ENCODE results near the gene SETD1A. TPM values are rescaled to one million over a fixed set of nuclear protein-coding genes. Genes with fewer than 3 reads are reported as not detected.
A peak's percentile ranks its signal among the peaks of the same experiment; 100 is the strongest.

The SETD1A gene
- total RNA-seq, 1 donor from 2014 or later, result 3.2 TPM

DNA sequence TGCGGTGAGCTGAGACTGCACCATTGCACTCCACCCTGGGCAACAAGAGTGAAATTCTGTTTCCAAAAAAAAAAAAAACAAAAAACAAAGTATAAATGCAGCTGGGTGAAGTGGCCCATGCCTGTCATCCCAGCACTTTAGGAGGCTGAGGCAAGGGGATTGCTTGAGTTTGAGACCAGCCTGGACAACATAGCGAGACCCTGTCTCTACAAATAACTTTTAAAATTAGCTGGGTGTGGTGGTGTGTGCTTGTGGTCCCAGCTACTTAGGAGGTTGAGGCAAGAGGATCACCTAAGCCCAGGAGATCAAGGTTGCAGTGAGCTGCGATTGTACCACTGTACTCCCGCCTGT, 65.7 kb downstream of the SETD1A start:
- Histone ChIP-seq H2AFZ (replicated peaks) (no peak overlapping the region), H3K27ac (no peak overlapping the region), H3K4me2 (no peak overlapping the region), H3K9me3 (ENCODE audit: low read depth) (no peaks in the 10 kb centered on the region), H3K36me3 (no peaks in the 10 kb centered on the region), H3K9ac (no peak overlapping the region), H3K4me3 (no peak overlapping the region), H3F3A (ENCODE audit: low read depth) (no peaks in the 10 kb centered on the region), H3K27me3 (no peaks in the 10 kb centered on the region), H3K79me2 (ENCODE audit: low read depth) (no peaks in the 10 kb centered on the region), H3K4me1 (no peaks in the 10 kb centered on the region), H4K20me1 (ENCODE audit: low read depth) (no peaks in the 10 kb centered on the region)
- Mint-ChIP-seq H3K4me3 (no peak overlapping the region), H3K9me3 (peaks cover 2% of the 10 kb centered on the region), H3K27ac (no peak overlapping the region), H3K27me3 (ENCODE audit: insufficient read depth, low read depth) (peaks cover 5% of the 10 kb centered on the region), H3K36me3 (no peaks in the 10 kb centered on the region), H3K4me1 (no peaks in the 10 kb centered on the region)
- no peak for TF ChIP-seq EZH2phosphoT487 (IDR thresholded peaks at IDR 0.05)
- no peak for DNase-seq (ENCODE audit: low spot score)

DNA sequence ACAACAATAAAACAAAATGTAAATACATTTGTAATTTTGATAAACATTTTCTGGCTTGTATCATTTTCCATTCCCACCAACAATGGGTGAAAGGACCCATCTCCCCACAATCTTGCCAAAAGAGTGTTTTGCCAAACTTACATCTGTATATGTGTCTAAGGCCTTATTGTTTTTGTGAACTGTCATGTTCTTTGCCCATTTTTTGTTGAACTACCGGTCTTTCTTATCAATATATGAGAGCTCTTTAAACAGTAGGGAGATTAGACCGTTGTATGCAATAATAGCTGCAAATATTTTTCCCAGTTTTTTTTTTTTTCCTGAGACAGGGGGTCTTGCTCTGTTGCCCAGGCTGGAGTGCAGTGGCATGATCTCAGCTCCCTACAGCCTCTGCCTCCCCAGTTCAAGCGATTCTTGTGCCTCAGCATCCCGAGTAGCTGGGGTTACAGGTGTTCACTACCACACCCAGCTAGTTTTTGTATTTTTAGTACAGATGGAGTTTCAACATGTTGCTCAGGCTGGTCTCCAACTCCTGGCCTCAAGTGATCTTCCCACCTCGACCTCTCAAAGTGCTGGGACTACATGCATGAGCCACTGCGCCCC, 66.2 kb downstream of the SETD1A start:
- no peak for DNase-seq (ENCODE audit: low spot score)
- no peaks in the 10 kb centered on the region for H3K36me3 ChIP-seq
- no peaks in the 10 kb centered on the region for H3K79me2 ChIP-seq (ENCODE audit: low read depth)
- no peaks in the 10 kb centered on the region for H3K27me3 ChIP-seq
- TF ChIP-seq EZH2phosphoT487 (IDR thresholded peaks at IDR 0.05) (no peak), EZH2 (IDR thresholded peaks at IDR 0.05) (no peak), CTCF (IDR thresholded peaks at IDR 0.05) (no peak)
- H4K20me1 ChIP-seq (ENCODE audit: low read depth), result no peaks in the 10 kb centered on the region
- H3K4me1 ChIP-seq, result no peaks in the 10 kb centered on the region
- H3K9me3 Mint-ChIP-seq, result peaks cover 2% of the 10 kb centered on the region
- H3K27ac ChIP-seq, result no peak overlapping the region
- no peaks in the 10 kb centered on the region for H3K9me3 ChIP-seq (ENCODE audit: low read depth)
- H3K27ac Mint-ChIP-seq, result no peak overlapping the region
- no peaks in the 10 kb centered on the region for H3K36me3 Mint-ChIP-seq
- no peak overlapping the region for H3K4me2 ChIP-seq
- no peak overlapping the region for H3K9ac ChIP-seq
- H3F3A ChIP-seq (ENCODE audit: low read depth), result no peaks in the 10 kb centered on the region
- no peak overlapping the region for H3K4me3 Mint-ChIP-seq
- no peak overlapping the region for H2AFZ ChIP-seq (replicated peaks)
- H3K4me1 Mint-ChIP-seq, result no peaks in the 10 kb centered on the region
- H3K4me3 ChIP-seq, result no peak overlapping the region
- H3K27me3 Mint-ChIP-seq (ENCODE audit: insufficient read depth, low read depth), result peaks cover 4% of the 10 kb centered on the region

- no peak for TF ChIP-seq EZH2 (IDR thresholded peaks at IDR 0.05)
- TF ChIP-seq CTCF (IDR thresholded peaks at IDR 0.05), result no peak
- no peak for TF ChIP-seq EZH2phosphoT487 (IDR thresholded peaks at IDR 0.05)
- H3K4me1 Mint-ChIP-seq, result peaks cover 1% of the 10 kb centered on the region
- Histone ChIP-seq H4K20me1 (ENCODE audit: low read depth) (no peaks in the 10 kb centered on the region), H3K9ac (no peak overlapping the region), H3K4me2 (no peak overlapping the region), H3K79me2 (ENCODE audit: low read depth) (no peaks in the 10 kb centered on the region), H3K4me1 (no peaks in the 10 kb centered on the region), H2AFZ (replicated peaks) (no peak overlapping the region), H3K36me3 (no peaks in the 10 kb centered on the region), H3K27me3 (no peaks in the 10 kb centered on the region), H3F3A (ENCODE audit: low read depth) (no peaks in the 10 kb centered on the region), H3K4me3 (no peak overlapping the region), H3K9me3 (ENCODE audit: low read depth) (no peaks in the 10 kb centered on the region), H3K27ac (no peak overlapping the region)
- H3K27ac Mint-ChIP-seq, result no peak overlapping the region
- no peak for DNase-seq (ENCODE audit: low spot score)
- peak overlapping the region; percentile 5 for H3K4me3 Mint-ChIP-seq
- H3K36me3 Mint-ChIP-seq, result no peaks in the 10 kb centered on the region
- no peaks in the 10 kb centered on the region for H3K9me3 Mint-ChIP-seq
- H3K27me3 Mint-ChIP-seq (ENCODE audit: insufficient read depth, low read depth), result peaks cover 4% of the 10 kb centered on the region
Observed at GRCh38 chr16:31025339-31025738, 67.8 kb downstream of the SETD1A start.

DNA sequence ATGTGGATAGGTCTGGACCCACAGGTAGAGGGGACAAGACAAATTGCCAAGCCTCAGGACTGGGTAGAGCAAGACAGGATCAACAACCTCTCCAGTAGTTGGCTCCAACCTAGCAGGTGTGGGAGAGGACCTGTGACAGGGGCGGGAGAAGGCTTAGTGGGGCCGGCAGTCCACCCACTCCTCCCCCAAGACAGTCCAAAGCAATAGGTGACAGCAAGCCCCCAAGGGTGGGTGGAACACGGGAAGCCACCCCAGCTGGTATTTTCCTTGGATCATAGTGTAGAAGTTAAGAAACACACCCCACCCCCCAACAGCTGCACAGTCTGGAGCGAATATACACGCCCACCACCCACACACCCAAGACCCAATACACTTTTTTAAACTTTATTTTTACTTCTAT, 71.7 kb downstream of the SETD1A start:
- H3K27ac ChIP-seq, result no peak overlapping the region
- no peaks in the 10 kb centered on the region for H4K20me1 ChIP-seq (ENCODE audit: low read depth)
- no peak overlapping the region for H3K27ac Mint-ChIP-seq
- H3K27me3 Mint-ChIP-seq (ENCODE audit: insufficient read depth, low read depth), result peaks cover 6% of the 10 kb centered on the region
- H2AFZ ChIP-seq (replicated peaks), result no peak overlapping the region
- peaks cover 6% of the 10 kb centered on the region for H3K4me1 ChIP-seq
- H3K79me2 ChIP-seq (ENCODE audit: low read depth), result no peaks in the 10 kb centered on the region
- no peaks in the 10 kb centered on the region for H3K36me3 ChIP-seq
- peaks cover 13% of the 10 kb centered on the region for H3F3A ChIP-seq (ENCODE audit: low read depth)
- no peak overlapping the region for H3K4me3 Mint-ChIP-seq
- no peaks in the 10 kb centered on the region for H3K27me3 ChIP-seq
- DNase-seq (ENCODE audit: low spot score), result no peak
- no peaks in the 10 kb centered on the region for H3K36me3 Mint-ChIP-seq
- no peak overlapping the region for H3K4me3 ChIP-seq
- H3K4me2 ChIP-seq, result no peak overlapping the region
- no peaks in the 10 kb centered on the region for H3K9me3 Mint-ChIP-seq
- H3K9ac ChIP-seq, result no peak overlapping the region
- H3K4me1 Mint-ChIP-seq, result peaks cover 14% of the 10 kb centered on the region
- no peaks in the 10 kb centered on the region for H3K9me3 ChIP-seq (ENCODE audit: low read depth)
- TF ChIP-seq CTCF (IDR thresholded peaks at IDR 0.05) (no peak), EZH2phosphoT487 (IDR thresholded peaks at IDR 0.05) (no peak), EZH2 (IDR thresholded peaks at IDR 0.05) (no peak)
